GM12892 (cell line): ENCODE measurements around the gene CGREF1.

Experiments
- POLR2A ChIP-seq: IDR thresholded peaks from 2 replicates; pipeline ENCODE4 v1.6.1; 2011; ENCODE audit warnings: low read depth, low read length, control low read depth
- POLR2AphosphoS5 ChIP-seq: IDR thresholded peaks from 2 replicates; pipeline ENCODE4 v1.6.1; 2011; ENCODE audit warnings: low read depth, low read length, control low read depth

DNA sequence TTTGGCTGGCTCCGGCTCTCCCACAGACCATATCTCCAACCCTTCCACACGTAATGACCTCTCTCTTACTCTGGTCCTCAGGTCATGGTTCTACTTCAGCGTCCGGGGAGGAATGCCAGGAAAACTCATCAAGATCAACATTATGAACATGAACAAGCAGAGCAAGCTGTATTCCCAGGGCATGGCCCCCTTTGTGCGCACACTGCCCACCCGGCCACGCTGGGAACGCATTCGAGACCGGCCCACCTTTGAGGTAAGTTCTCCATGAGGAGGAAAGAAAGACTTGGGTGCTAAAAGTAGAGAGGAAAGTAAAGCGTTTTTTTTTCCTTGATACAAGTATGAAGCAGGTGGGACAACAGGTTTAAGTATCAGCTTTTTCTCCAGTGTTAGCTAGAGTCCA is 65.6 kb downstream of the CGREF1 start:
- TF ChIP-seq POLR2AphosphoS5 (no peak), POLR2A (no peak)
